ENCODE measurements around the gene CLEC18C. TPM values are rescaled to one million over a fixed set of nuclear protein-coding genes. Genes with fewer than 3 reads are reported as not detected.

The CLEC18C gene
- total and polyA plus RNA-seq, 10 of the 15 experiments (the other 5 are each of a cell fraction or from before 2014, with no cell fraction given): 0.05 to 0.11 TPM; not detected in 8

GRCh38 chr16:70152578-70153302 lies 20.8 kb upstream of the CLEC18C start:
- no peaks in the 10 kb centered on the region for H3K9me3 ChIP-seq (replicated peaks; ENCODE audit: control insufficient read depth, insufficient read depth, low read length)
- 98% methylated on average over 13 of the region's 13 CpGs for WGBS (ENCODE audit: insufficient coverage, insufficient replicate concordance, low lambda C conversion rate, missing lambda C conversion rate)
- DNase-seq (ENCODE audit: low read depth, low spot score) (no peak), FAIRE-seq (no peak), ATAC-seq (no peak)
- H3K36me3 ChIP-seq (ENCODE audit: control insufficient read depth in 2 of 2, insufficient read depth in 2 of 2, low read length in 1 of 2): peaks cover under 1 to 14% of the 10 kb centered on the region in 2 experiments
- ChIA-PET SMC1A (ENCODE audit: uncharacterized antibody, unreplicated experiment) (no interaction called here), CTCF (interaction anchor here (0.7 kb wide), 1 partner anchor 173 kb away, joined by 3 read pairs; no protein-coding TSS in a partner anchor), RAD21 (ENCODE audit: unreplicated experiment) (no interaction called here), POLR2A (interaction anchor here (0.6 kb wide), 1 partner anchor 327 kb away, joined by 3 read pairs; no protein-coding TSS in a partner anchor)
- H3K79me2 ChIP-seq (ENCODE audit: control insufficient read depth, insufficient read depth, low read length): no peaks in the 10 kb centered on the region
- H3K4me1 ChIP-seq (ENCODE audit: control insufficient read depth, insufficient read depth, low read length): no peaks in the 10 kb centered on the region
- in situ Hi-C loops (cut with MboI): loop anchor here (5.0 kb wide), 1 partner anchor 65 kb away; no protein-coding TSS in a partner anchor
- no peak overlapping the region for H2AFZ ChIP-seq (ENCODE audit: control insufficient read depth, low read depth, low read length)
- BruUV-seq (replicated peaks): no TSS peak
- no peak overlapping the region for H3K27ac ChIP-seq (ENCODE audit: control insufficient read depth, insufficient read depth)
- H3K4me2 ChIP-seq (ENCODE audit: control insufficient read depth, insufficient read depth): no peak overlapping the region
- intact Hi-C loops (cut with micrococcal nuclease; ENCODE audit: unreplicated experiment): no loop called here
- no peak overlapping the region for H3K4me3 ChIP-seq
- H4K20me1 ChIP-seq (ENCODE audit: control insufficient read depth, insufficient read depth): no peaks in the 10 kb centered on the region
- no peaks in the 10 kb centered on the region for H3K27me3 ChIP-seq (replicated peaks in 1 of 2; ENCODE audit: control insufficient read depth in 2 of 2, insufficient read depth in 2 of 2, low read length in 1 of 2)
- no peak overlapping the region for H3K9ac ChIP-seq (ENCODE audit: control insufficient read depth, insufficient read depth, low read length)
- TF ChIP-seq ZBTB40 (IDR thresholded peaks at IDR 0.05; ENCODE audit: borderline replicate concordance) (no peak), ETV6 (conservative IDR thresholded peaks at IDR 0.05 in 1 of 2, IDR thresholded peaks at IDR 0.05 in 1 of 2; ENCODE audit: borderline replicate concordance in 1 of 2, low read depth in 1 of 2) (no peak), PML (IDR thresholded peaks at IDR 0.05; ENCODE audit: low read length) (no peak), PBX3 (IDR thresholded peaks at IDR 0.05; ENCODE audit: insufficient replicate concordance, low read depth, low read length) (no peak), YBX1 (IDR thresholded peaks at IDR 0.05) (no peak), NFIC (IDR thresholded peaks at IDR 0.05; ENCODE audit: low read depth, low read length) (no peak), MEF2B (IDR thresholded peaks at IDR 0.05; ENCODE audit: partially characterized antibody, poor library complexity, severe bottlenecking) (no peak), JUND (IDR thresholded peaks at IDR 0.05; ENCODE audit: low read depth, low read length) (no peak), SRF (IDR thresholded peaks at IDR 0.05; ENCODE audit: low read depth in 2 of 2, low read length in 2 of 2) (no peak), ATF2 (IDR thresholded peaks at IDR 0.05; ENCODE audit: low read length) (no peak), SKIL (IDR thresholded peaks at IDR 0.05; ENCODE audit: low read depth, poor library complexity, severe bottlenecking) (no peak), YY1 (IDR thresholded peaks at IDR 0.05; ENCODE audit: low read depth, low read length) (no peak), CHD4 (IDR thresholded peaks at IDR 0.05) (no peak), ESRRA (IDR thresholded peaks at IDR 0.05; ENCODE audit: low read length) (no peak)
